A673 (cell line): ENCODE data around the gene RNU2-63P. TPM values are rescaled to one million over a fixed set of nuclear protein-coding genes. Genes with fewer than 3 reads are reported as not detected.

Experiments used
- BruUV-seq: library from RNA; stranded (reverse); fragments of 400-500 nt; replicated peaks from 2 replicates; lab custom pipeline; 2021; lab: Mats Ljungman, UMichigan
- CTCF ChIA-PET: fragments of 300-600 bp; sonication (Branson Sonifier 250); formaldehyde crosslinking; loops from one replicate; lab custom pipeline; 2022; ENCODE audit warnings: antibody characterized with exemption; lab: Charles Lee
- POLR2A ChIA-PET: fragments of 300-600 bp; sonication (Branson Sonifier 250); formaldehyde crosslinking; loops from one replicate; lab custom pipeline; 2022; ENCODE audit warnings: antibody characterized with exemption; ENCODE audit not compliant: low non-redundant PET; lab: Charles Lee
- DNase-seq: peaks from one replicate; pipeline ENCODE4 v3.0.0-alpha.2; 2015; ENCODE audit warnings: low spot score
- H3K27ac ChIP-seq: fragments of 200-600 bp; sonication (generic); 2 replicates; pipeline ENCODE4 v1.5.1; 2016; ENCODE audit warnings: mixed run types, low read depth, mild to moderate bottlenecking, mixed read lengths, antibody characterized with exemption, low read length; ENCODE audit not compliant: poor library complexity, severe bottlenecking
- H3K27me3 ChIP-seq: fragments of 200-600 bp; sonication (generic); replicated peaks from 2 replicates; pipeline ENCODE4 v1.6.1; 2017; ENCODE audit warnings: mixed run types, low read depth, mild to moderate bottlenecking, mixed read lengths, antibody characterized with exemption, low read length; ENCODE audit not compliant: insufficient read depth, poor library complexity
- H3K36me3 ChIP-seq: fragments of 200-600 bp; sonication (generic); 2 replicates; pipeline ENCODE4 v1.6.1; 2016; ENCODE audit warnings: mixed run types, mild to moderate bottlenecking, mixed read lengths, antibody characterized with exemption, low read length; ENCODE audit not compliant: insufficient read depth, poor library complexity, severe bottlenecking
- H3K4me1 ChIP-seq: fragments of 200-600 bp; sonication (generic); 2 replicates; pipeline ENCODE4 v1.6.1; 2017; ENCODE audit warnings: mixed run types, mild to moderate bottlenecking, mixed read lengths, antibody characterized with exemption, low read length; ENCODE audit not compliant: insufficient read depth, poor library complexity, severe bottlenecking
- H3K4me3 ChIP-seq: fragments of 200-600 bp; sonication (generic); 2 replicates; pipeline ENCODE4 v1.5.1; 2016; ENCODE audit warnings: low read depth, mixed run types, mild to moderate bottlenecking, mixed read lengths, low read length; ENCODE audit not compliant: poor library complexity, severe bottlenecking
- H3K9me3 ChIP-seq: fragments of 200-600 bp; sonication (generic); 2 replicates; pipeline ENCODE4 v1.6.1; 2016; ENCODE audit warnings: mixed run types, low read depth, mild to moderate bottlenecking, mixed read lengths, antibody characterized with exemption, low read length; ENCODE audit not compliant: poor library complexity, severe bottlenecking
- CTCF ChIP-seq: fragments of 300-800, 200-600 bp; sonication (generic); conservative IDR thresholded peaks from 2 replicates; pipeline ENCODE4 v1.5.1; 2017; ENCODE audit warnings: low read depth, mild to moderate bottlenecking, antibody characterized with exemption, low read length, moderate library complexity, mixed read lengths
- EZH2 ChIP-seq: fragments of 200-600 bp; sonication (generic); IDR thresholded peaks from 2 replicates; pipeline ENCODE4 v1.6.1; 2017; ENCODE audit warnings: borderline replicate concordance, low read depth, mild to moderate bottlenecking, mixed read lengths, antibody characterized with exemption, low read length; ENCODE audit not compliant: poor library complexity, severe bottlenecking
- intact Hi-C: fragments of 100-400 bp; cut with micrococcal nuclease; formaldehyde crosslinking; loops from one replicate; pipeline ENCODE4 v1.10.0; 2022; ENCODE audit not compliant: unreplicated experiment
- total RNA-seq: library from RNA; stranded (reverse); gene quantifications from 2 replicates; pipeline ENCODE4 v1.2.3, GENCODE V29; 2021

The RNU2-63P gene
- total RNA-seq, 1 experiment from 2014 or later = 11.4 TPM

GRCh38 chr2:88055371-88056128, 39.2 kb upstream of the RNU2-63P start, which contains the start of gene KRCC1:
Gene KRCC1, minus strand, starts transcription at chr2:88055783. Its CDS starts 27,220 bp downstream, at chr2:88028563.
- H3K27ac ChIP-seq = peak within 1 kb of the TSS; percentile 97
- no peaks in the 10 kb centered on the region for H3K36me3 ChIP-seq
- H3K4me3 ChIP-seq = peak within 1 kb of the TSS; percentile 95
- POLR2A ChIA-PET = interaction anchor here (0.7 kb wide), 1 partner anchor 135 kb away, joined by 9 read pairs; no protein-coding TSS in a partner anchor
- no peaks in the 10 kb centered on the region for H3K9me3 ChIP-seq
- intact Hi-C loops = no loop called here
- peaks cover 25% of the 10 kb centered on the region for H3K4me1 ChIP-seq
- CTCF ChIA-PET = no interaction called here
- no TSS peak for BruUV-seq
- peak; percentile 96 for DNase-seq
- no peaks in the 10 kb centered on the region for H3K27me3 ChIP-seq
- TF ChIP-seq CTCF = no peak

- peak overlapping the region; percentile 97 for H3K27ac ChIP-seq
- no TSS peak for BruUV-seq
- peak; percentile 49 for DNase-seq
- ChIA-PET POLR2A (interaction anchor here (0.7 kb wide), 1 partner anchor 136 kb away, joined by 9 read pairs; no protein-coding TSS in a partner anchor), CTCF (no interaction called here)
- H3K9me3 ChIP-seq = no peaks in the 10 kb centered on the region
- no peaks in the 10 kb centered on the region for H3K36me3 ChIP-seq
- intact Hi-C loops = no loop called here
- no peaks in the 10 kb centered on the region for H3K27me3 ChIP-seq
- peaks cover 25% of the 10 kb centered on the region for H3K4me1 ChIP-seq
- peak overlapping the region; percentile 95 for H3K4me3 ChIP-seq
- TF ChIP-seq EZH2 (no peak), CTCF (no peak)
Measured at GRCh38 chr2:88054782-88055370, 38.5 kb upstream of the RNU2-63P start.

- H3K27me3 ChIP-seq = no peaks in the 10 kb centered on the region
- POLR2A ChIA-PET = no interaction called here
- no peak for TF ChIP-seq EZH2
- TF ChIP-seq CTCF = no peak
- BruUV-seq = TSS peak; percentile 40
- H3K4me3 ChIP-seq = peak overlapping the region; percentile 95
- no peak for DNase-seq
- intact Hi-C loops = no loop called here
- peak overlapping the region; percentile 97 for H3K27ac ChIP-seq
- peaks cover 25% of the 10 kb centered on the region for H3K4me1 ChIP-seq
- CTCF ChIA-PET = no interaction called here
- H3K36me3 ChIP-seq = no peaks in the 10 kb centered on the region
- H3K9me3 ChIP-seq = no peaks in the 10 kb centered on the region
Measured at GRCh38 chr2:88053934-88054781, 37.8 kb upstream of the RNU2-63P start.
